GM21360 (cell line): ENCODE measurements around the gene RAPGEFL1.
"Not testable (repeated sequence)": the region's sequence is repeated elsewhere in the genome, so short reads cannot be mapped to it uniquely, and the experiment has no call there.

ENCODE experiments used
- ATAC-seq: cut with Tn5 transposase; IDR thresholded peaks from one replicate; pipeline ENCODE4 v1.9.1; 2021; ENCODE audit warnings: mild to moderate bottlenecking, moderate library complexity; ENCODE audit not compliant: unreplicated experiment

The RAPGEFL1 gene

DNA sequence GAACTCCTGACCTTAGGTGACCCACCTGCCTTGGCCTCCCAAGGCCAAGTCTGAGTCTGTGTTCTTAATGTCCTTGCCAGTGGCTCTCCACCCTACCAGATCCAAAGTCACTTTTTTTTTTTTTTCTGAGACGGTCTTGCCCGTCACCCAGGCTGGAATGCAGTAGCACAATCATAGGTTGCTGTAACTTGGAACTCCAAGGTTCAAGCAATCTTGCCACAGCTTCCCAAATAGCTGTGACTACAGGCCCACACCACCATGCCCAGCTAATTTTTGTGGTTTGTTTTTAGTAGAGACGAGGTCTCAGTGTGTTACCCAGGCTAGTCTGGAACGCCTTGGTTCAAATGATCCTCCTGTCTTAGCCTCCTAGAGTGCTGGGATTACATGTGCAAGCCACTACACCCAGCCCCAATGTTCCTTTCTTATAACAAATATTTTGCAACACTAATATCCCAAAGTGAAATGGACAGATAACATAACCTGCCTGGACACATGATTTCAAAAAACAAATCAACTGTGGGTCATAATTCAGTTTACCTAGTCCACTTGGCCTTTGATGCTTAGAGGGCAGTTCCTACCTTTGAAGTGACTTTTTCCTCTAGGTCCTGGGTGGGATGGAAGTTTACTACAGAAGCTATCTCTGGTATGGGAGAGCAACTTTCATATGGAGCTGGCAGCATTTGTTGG lies 4.0 kb upstream of the RAPGEFL1 start:
- ATAC-seq, result no peak

DNA sequence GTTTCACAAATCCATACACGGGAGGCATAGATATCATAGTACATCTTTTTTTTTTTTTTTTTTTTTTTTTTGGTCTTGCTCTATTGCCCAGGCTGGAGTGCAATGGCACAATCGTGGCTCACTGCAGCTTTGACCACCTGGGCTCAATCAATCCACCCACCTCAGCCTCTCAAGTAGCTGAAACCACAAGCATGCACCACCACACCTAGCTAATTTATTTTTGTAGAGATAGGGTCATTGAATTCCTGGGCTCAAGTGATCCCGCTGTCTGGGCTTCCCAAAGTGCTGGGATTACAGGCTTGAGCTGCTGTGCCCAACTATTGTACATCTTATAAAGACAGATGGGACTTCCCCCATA lies 3.5 kb upstream of the RAPGEFL1 start:
- ATAC-seq, result no peak

DNA sequence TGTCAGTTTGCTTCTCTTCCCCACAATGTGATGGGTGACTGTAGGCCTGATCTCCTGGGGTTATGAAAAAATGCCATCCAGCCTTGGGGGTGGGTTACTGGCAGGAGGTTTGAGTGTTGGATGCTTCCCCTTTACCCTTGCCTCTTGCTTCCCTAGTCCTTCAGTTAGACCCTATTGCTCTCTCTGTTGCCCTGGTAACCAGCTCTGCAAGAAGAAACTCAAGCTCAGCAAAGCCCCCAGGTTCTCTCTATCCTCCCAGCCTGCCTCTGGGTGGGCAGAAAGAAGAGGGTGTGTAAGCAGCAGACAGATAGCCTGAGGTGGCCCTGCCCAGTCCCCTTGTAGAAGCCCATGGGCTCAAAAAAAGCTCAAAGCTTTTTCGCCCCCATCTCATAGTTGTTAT lies 2.8 kb upstream of the RAPGEFL1 start:
- no peak for ATAC-seq

DNA sequence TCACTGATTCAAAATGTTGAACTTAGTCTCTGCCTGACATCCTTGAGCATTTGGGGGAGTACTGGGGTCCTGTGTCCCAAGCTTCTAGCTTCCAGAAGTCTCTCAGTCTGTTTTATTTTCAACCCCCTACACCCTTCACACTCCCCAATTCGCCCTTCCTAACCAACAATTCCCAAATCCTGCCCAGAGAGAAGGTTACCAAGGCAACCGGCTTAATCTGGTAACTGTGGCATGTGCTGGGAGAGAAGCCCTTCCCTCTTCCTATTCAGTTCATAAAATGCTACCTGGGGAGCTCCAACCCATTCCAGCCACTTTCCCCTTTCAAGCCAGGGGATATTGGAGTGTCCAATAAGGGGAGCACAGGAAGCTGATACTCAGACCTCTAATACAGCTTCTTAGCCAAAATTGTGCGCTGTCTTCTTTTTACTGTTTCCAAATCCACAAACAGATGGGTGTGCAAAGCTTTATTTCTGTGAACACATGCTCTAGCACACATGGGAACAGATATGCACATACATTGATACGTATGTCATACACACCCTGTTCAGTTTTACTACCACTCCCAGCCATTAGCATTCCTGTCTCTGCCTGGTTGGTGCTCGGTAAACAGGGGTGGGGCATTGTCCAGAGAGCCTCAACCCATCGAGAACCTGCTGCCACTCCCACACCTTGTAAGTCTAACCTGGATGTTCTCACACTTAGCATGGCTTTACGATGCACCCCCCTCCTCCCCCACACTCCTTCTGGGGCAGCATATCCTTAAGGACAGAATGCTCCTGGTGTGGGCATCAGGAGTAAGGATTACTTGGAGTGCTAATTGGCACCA lies 1.1 kb upstream of the RAPGEFL1 start:
- no peak for ATAC-seq

DNA sequence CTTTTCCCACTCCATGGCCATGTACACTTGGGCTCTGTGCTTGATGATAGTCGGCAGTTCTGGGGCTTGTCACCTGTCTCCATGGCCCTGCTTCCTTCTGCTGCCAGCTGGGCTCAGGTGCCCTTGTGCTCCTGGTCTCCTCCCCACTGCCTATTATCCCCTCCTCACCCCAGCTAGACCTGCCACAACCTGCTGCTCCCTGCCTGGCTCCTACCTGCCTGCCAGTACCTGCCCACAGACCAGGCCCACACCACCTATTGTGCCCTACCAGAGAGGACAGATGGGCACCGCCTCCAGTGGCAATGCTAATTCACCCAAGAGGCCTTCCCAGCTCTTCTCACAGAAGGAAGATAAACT lies 538 bp upstream of the RAPGEFL1 start:
- no peak for ATAC-seq

DNA sequence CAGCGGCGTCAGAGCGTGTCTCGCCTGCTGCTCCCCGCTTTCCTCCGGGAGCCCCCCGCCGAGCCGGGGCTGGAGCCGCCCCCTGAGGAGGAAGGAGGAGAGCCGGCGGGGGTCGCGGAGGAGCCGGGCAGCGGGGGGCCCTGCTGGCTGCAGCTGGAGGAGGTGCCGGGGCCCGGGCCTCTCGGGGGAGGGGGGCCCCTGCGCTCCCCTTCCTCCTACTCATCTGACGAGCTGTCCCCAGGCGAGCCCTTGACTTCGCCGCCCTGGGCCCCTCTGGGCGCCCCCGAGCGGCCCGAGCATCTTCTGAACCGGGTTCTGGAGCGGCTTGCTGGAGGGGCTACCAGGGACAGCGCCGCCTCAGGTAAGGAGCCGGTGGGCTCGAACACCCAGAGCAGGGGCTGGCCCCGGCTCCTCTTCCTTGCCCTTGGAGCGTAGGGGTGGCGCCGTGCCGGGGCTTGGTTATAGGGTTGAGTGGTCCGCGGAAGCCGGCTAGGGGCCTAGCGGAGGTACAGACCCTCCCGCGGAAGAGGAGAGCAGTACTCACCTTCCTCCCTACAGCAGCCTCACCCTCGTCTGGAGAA lies 841 bp downstream of the RAPGEFL1 start:
- no peak for ATAC-seq

DNA sequence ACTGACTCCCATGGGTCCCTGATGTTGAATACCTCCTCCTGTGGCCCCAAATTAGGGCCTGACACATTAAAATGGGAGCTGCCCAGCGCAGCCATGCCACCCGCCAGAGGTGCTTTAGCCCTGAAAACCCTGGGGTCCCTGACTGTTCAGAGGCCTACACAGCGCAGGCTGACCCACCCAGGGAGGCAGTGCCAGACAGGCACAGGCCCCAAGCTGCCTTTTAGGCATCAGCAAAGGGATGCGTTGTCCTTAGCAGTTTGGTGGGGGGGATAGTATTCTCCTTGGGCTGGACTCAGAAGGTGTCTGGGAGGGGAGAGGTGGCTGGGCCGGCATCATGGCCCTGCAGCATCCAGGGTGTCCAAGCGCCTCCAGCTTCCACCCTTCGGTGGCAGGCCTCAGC lies 1.4 kb downstream of the RAPGEFL1 start:
- ATAC-seq, result no peak

DNA sequence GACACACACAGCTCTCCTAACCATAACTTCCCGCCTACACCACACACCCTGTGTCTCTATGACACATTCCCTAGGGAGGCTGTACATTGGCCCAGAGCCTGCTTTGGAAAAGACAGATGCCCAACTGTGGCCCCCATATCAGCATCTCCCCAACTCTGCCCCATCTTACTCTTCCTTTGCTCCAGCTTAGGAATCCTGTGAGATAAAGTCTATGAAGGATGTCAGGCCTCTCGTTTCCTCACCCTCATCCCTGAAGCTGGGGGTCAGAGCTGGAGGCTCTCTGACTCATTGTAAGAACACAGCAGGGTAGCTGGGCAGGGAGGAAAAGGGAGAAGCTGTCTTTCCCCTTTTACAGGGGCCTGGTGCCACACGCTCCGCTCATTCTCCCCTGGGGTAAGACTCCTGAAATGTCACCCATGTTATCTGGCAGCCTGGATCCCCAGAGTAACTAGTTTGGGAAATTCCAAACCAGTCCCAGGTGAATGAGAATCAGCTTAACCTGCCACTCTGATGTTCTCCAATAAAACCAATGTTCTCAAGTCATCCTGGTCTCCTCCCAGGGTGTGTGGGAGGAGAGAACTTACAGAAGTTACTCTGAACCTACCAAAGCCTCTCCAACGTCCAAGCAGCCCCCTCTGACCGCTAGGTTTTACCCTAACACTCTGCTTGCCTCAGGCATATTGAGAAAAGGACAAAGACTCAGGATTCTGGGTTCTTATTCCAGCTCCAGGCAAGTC lies 2.8 kb downstream of the RAPGEFL1 start:
- no peak for ATAC-seq

DNA sequence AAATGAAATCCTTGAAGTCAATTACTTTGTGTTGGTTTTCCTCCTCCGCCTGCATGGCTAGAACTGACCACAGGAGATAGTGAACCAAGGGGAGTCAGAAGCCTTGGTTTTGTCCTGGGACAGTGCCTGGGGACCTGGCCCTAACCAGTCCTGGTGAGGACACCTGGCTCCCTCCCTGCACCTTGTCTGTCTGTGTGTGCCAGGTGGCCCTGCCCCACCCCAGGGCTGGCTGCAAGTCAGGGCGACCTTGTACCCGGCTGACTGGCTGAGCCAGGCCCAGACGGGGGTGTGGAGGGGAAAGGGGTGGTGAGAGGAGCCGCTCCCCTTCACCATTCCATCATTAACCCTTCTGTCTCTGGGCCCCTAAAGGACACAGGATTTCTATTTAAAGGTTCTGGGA lies 3.4 kb downstream of the RAPGEFL1 start:
- ATAC-seq, result no peak

DNA sequence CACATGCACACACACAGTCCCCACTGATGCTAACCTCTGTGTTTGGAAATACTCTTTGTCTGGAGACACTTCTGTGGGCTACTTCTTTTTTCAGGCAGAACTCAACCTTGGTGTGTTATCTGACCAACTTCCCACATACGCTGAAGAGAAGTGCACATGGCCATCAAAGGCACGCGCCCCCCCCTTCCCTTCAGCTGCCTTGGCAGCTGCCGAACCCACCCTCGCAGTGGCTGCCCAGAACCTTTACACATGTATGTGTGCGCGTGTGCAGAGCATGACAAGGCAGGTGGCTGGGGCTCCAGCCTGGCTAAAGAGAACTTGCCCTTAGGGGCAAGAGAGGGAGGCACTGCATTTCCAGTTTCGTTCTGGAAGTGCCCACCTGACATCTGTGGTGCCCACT lies 3.9 kb downstream of the RAPGEFL1 start:
- ATAC-seq, result no peak

DNA sequence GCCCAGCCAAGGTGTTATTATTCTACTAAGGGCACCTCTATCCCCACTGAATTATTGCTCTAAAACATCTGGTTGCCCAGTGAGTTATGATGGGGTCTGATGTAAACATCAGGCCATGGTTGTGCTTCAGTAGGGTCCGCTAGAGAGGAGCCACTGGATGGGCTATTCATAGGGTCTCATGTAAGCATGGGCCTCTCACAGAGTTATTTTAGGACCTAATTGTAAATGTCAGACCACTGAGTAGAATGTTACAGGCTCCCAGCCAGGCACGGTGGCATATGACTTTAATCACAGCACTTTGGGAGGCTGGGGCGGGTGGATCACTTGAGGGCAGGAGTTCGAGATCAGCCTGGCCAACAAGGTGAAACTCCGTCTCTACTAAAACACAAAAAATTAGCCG lies 5.3 kb downstream of the RAPGEFL1 start:
- no peak for ATAC-seq

DNA sequence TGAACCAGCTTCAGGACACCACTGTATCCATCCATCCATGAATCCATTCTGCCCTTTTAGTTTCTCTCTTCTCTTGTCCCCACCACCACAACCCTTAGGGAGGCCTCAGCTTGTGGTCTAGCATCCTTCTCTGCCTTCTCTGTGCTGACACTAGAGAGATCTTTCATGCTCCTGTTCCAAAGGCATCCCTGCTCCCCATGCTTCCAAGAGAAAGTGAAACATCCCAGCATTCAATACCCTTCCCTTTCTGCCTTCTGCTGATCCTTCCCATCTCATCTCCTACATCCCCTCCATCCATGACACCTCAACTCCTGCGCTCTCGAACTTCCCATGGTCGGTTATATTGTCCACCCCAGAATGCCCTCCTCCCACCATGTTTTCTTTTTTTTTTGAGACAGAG lies 10.0 kb downstream of the RAPGEFL1 start:
- ATAC-seq, result no peak

DNA sequence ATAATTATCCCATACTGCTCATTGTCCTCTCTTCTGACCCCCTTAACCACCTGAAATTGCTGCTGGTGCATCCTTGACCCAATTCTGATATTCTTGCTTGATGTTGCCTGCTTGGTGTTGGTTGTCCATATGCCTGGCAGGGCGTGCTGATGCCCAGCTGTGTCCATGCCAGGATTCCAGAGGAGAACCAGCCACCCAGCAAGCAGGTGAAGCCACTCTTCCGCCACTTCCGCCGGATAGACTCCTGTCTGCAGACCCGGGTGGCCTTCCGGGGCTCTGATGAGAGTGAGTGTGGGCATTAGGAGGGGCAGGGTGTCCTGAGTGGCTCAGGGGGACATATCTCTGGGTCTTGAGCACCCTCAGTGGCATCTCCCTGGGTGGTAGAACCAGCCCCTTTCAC lies 11.4 kb downstream of the RAPGEFL1 start:
- no peak for ATAC-seq

DNA sequence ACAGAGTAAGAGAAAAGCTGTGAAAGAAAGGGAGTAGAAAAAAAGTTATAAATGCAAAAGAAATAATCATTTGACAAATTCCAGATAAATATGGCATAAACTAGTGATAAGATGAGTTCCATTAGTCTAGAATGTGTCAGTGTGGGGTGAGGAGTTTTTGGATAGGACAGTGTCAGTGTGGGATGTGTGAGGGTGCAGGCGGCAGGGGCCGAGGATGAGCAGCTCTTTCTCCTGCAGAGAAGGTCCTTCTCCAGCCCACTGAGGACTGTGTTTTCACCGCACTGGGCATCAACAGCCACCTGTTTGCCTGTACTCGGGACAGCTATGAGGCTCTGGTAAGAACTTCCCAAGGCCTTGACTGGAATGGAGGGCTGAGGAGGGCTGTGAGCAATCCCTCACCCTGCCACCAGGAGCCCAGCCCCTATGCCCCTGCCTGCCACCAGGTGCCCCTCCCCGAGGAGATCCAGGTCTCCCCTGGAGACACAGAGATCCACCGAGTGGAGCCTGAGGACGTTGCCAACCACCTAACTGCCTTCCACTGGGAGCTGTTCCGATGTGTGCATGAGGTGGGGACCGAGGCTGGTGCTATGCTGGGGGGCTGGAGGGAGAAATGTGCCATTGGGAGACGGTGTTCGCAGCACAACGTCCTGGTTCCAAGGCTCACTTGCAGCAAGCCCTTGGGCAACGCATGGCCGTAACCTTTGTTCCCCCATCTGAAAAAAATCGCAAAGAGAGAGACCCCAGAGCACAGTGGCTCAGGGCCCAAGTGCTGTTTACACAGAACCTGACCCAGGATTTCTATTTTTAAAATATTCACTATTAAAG lies 13.1 kb downstream of the RAPGEFL1 start:
- no peak for ATAC-seq

DNA sequence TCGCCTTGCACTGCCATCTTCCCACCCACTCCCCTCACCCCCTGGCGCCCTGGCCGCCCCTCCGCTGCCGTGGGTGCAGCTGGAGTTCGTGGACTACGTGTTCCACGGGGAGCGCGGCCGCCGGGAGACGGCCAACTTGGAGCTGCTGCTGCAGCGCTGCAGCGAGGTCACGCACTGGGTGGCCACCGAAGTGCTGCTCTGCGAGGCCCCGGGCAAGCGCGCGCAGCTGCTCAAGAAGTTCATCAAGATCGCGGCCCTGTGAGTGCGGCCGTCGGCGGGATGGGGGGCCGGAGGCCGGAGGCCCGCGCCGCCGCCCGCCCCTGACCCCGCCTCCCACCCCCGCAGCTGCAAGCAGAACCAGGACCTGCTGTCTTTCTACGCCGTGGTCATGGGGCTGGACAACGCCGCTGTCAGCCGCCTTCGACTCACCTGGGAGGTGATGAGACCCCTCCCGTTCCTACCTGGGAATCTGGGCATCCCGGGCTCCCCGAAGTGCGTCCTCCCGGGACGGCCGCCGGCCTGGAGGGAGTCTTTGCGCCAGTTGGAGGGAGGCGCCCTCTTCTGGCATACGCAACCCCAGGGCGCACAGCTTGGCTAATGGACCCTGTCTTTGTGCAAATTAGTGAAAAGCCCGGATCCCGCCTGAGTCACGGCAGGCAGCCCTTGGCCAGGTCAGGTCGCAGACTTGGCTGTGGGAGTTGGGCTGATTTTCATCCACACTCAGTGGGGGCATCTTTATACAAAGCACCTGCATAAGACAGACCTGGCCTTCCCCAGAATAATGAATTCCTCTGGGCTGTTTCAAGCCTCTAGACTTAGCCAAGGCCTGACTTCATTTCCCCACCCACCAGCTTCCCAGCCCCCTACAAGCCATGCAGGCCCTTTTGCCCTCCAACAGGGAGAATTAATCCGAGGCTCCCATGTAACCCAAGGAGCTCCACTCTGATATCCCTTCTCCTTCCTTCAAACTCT lies 14.3 kb downstream of the RAPGEFL1 start:
- peak; percentile 59 for ATAC-seq

DNA sequence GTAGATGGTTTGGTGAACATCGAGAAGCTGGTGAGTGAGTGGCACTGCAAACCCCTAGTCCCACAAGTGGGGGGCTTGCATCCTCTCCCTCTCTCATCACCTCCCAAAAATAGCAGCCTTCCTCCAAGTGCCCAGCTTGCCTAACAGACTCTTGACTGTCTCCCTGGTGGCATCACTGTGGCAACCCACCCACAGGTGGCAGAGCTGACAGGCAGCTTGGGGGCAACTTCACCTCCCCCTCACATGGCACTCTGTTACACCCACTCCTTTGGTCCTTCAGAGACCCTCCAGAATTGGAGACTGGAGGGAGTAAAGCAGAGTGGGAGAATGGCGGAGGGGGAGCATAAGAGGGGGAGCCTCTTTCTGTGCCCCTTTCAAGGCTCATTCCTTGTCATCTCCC lies 15.7 kb downstream of the RAPGEFL1 start:
- no peak for ATAC-seq

DNA sequence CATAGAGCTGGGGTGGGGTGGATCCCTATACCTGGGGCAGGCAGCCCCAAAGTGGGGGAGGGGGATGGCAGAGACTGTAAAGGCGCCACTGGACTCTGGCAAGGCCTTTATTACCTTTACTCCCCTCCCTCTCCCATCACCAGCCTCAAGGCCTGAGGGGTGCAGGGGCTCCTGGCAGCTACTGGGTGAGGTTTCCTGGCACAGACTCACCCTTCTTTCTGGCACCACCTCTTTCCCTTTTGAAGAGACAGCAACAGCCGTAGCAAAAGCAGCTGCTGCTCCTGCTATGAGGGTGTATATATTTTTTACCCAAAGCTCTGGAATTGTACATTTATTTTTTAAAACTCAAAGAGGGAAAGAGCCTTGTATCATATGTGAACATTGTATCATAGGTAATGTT lies 17.6 kb downstream of the RAPGEFL1 start:
- no peak for ATAC-seq

DNA sequence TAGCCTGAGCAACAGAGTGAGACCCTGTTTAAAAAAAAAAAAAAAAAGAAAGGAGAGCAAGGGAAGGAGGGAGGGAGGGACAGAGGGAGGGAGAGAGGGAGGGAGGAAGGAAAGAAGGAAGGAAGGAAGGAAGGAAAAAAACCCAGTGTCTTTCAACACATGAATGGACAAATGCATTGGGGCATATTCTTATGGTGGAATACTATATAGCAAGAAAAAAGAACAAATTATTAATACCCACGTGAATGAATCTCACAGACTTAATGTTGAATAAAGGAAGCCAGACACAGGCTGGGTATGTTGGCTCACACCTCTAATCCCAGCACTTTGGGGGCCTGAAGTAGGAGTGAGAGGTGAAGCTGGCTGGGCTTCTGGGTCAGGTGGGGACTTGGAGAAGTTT lies 20.3 kb downstream of the RAPGEFL1 start:
- ATAC-seq, result no peak

DNA sequence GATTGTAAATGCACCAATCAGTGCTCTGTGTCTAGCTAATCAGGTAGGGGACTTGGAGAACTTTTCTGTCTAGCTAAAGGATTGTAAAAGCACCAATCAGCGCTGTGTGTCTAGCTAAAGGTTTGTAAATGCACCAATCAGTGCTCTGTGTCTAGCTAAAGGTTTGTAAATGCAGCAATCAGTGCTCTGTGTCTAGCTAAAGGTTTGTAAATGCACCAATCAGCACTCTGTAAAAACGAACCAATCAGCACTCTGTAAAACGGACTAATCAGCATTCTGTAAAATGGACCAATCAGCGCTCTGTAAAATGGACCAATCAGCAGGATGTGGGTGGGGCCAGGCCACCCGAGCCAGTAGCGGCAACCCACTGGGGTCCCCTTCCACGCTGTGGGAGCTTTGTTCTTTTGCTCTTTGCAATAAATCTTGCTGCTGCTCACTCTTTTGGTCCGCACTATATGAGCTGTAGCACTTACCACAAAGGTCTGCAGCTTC lies 20.7 kb downstream of the RAPGEFL1 start:
- not testable (repeated sequence) for ATAC-seq
